HepG2 (cell line): ENCODE results near the gene LDLRAD4. TPM values are rescaled to one million over a fixed set of nuclear protein-coding genes. Genes with fewer than 3 reads are reported as not detected.

Source experiments
- ADNP ChIP-seq: sonication (generic); formaldehyde crosslinking; IDR thresholded peaks from 2 replicates; pipeline ENCODE4 v1.4.0; 2020; ENCODE audit warnings: missing genetic modification reagents
- ASH2L ChIP-seq: fragments of 300-600, 200-600 bp; sonication (generic); IDR thresholded peaks from 2 replicates; pipeline ENCODE4 v1.7.0; 2017; ENCODE audit warnings: low read depth, mild to moderate bottlenecking, moderate library complexity, mixed read lengths, low read length; ENCODE audit not compliant: insufficient read length
- CHD4 ChIP-seq: fragments of 200-600 bp; sonication (generic); IDR thresholded peaks from 2 replicates; pipeline ENCODE4 v1.7.0; 2017; ENCODE audit warnings: mild to moderate bottlenecking, low read length, borderline replicate concordance
- DNMT1 ChIP-seq: sonication (generic); formaldehyde crosslinking; IDR thresholded peaks from 2 replicates; pipeline ENCODE4 v1.5.1; 2020; ENCODE audit warnings: mild to moderate bottlenecking, missing genetic modification reagents
- ERF ChIP-seq: IDR thresholded peaks from 2 replicates; pipeline ENCODE4 v1.6.1; 2018; ENCODE audit warnings: missing biosample characterization, missing genetic modification reagents
- GABPB1 ChIP-seq: IDR thresholded peaks from 2 replicates; pipeline ENCODE4 v1.6.1; 2016; ENCODE audit warnings: mild to moderate bottlenecking, missing genetic modification reagents, moderate library complexity, missing compliant biosample characterization
- HMG20B ChIP-seq: conservative IDR thresholded peaks from 2 replicates; pipeline ENCODE4 v1.6.1; 2016; ENCODE audit warnings: missing genetic modification reagents, missing compliant biosample characterization
- NFE2L1 ChIP-seq: sonication (generic); formaldehyde crosslinking; IDR thresholded peaks from 2 replicates; pipeline ENCODE4 v1.4.0; 2020; ENCODE audit warnings: missing genetic modification reagents, mild to moderate bottlenecking, borderline replicate concordance
- NPAS2 ChIP-seq: sonication (generic); formaldehyde crosslinking; IDR thresholded peaks from 2 replicates; pipeline ENCODE4 v1.8.0; 2022; ENCODE audit warnings: mild to moderate bottlenecking, missing genetic modification reagents, borderline replicate concordance
- SCMH1 ChIP-seq: sonication (generic); formaldehyde crosslinking; IDR thresholded peaks from 2 replicates; pipeline ENCODE4 v1.9.0; 2021; ENCODE audit warnings: missing genetic modification reagents, mild to moderate bottlenecking, borderline replicate concordance
- SIN3B ChIP-seq: fragments of 150-350 bp; IDR thresholded peaks from 2 replicates; pipeline ENCODE4 v1.6.1; 2014; ENCODE audit warnings: low read length
- SP2 ChIP-seq: sonication (generic); formaldehyde crosslinking; IDR thresholded peaks from 2 replicates; pipeline ENCODE4 v1.5.1; 2020; ENCODE audit warnings: mild to moderate bottlenecking, missing genetic modification reagents
- TCF7L2 ChIP-seq: IDR thresholded peaks from 2 replicates; pipeline ENCODE4 v1.6.1; 2011; ENCODE audit warnings: mild to moderate bottlenecking, low read depth, low read length, moderate library complexity
- TEAD2 ChIP-seq: sonication (generic); formaldehyde crosslinking; IDR thresholded peaks from 2 replicates; pipeline ENCODE4 v1.9.0; 2021; ENCODE audit warnings: missing genetic modification reagents
- XRCC5 ChIP-seq: fragments of 200-400 bp; formaldehyde crosslinking; optimal IDR thresholded peaks from 2 replicates; pipeline ENCODE3; 2017; ENCODE audit warnings: mild to moderate bottlenecking, low read length
- ZFP82 ChIP-seq: sonication (generic); formaldehyde crosslinking; IDR thresholded peaks from 2 replicates; pipeline ENCODE4 v1.5.1; 2020; ENCODE audit warnings: mild to moderate bottlenecking, missing genetic modification reagents, borderline replicate concordance
- ZNF205 ChIP-seq: IDR thresholded peaks from 2 replicates; pipeline ENCODE4 v1.6.1; 2018; ENCODE audit warnings: missing biosample characterization, missing genetic modification reagents
- ZNF3 ChIP-seq: IDR thresholded peaks from 2 replicates; pipeline ENCODE4 v1.7.0; 2017; ENCODE audit warnings: inconsistent platforms
- ZNF30 ChIP-seq: sonication (generic); formaldehyde crosslinking; IDR thresholded peaks from 2 replicates; pipeline ENCODE4 v1.5.0; 2020; ENCODE audit warnings: mild to moderate bottlenecking, missing genetic modification reagents
- ZNF543 ChIP-seq: sonication (generic); formaldehyde crosslinking; IDR thresholded peaks from 2 replicates; pipeline ENCODE4 v1.4.0; 2020; ENCODE audit warnings: mild to moderate bottlenecking, missing genetic modification reagents
- ZNF615 ChIP-seq: sonication (generic); formaldehyde crosslinking; IDR thresholded peaks from 2 replicates; pipeline ENCODE4 v1.5.0; 2020; ENCODE audit warnings: mild to moderate bottlenecking, missing genetic modification reagents, borderline replicate concordance
- ZNF772 ChIP-seq: sonication (generic); formaldehyde crosslinking; IDR thresholded peaks from 2 replicates; pipeline ENCODE4 v1.5.0; 2020; ENCODE audit warnings: mild to moderate bottlenecking, missing genetic modification reagents
- ZNF773 ChIP-seq: sonication (generic); formaldehyde crosslinking; IDR thresholded peaks from 2 replicates; pipeline ENCODE4 v1.4.0; 2020; ENCODE audit warnings: missing genetic modification reagents, borderline replicate concordance
- polyA plus RNA-seq, 8 experiments: library from polyadenylated mRNA; depleted of rRNA in 3 of 8; stranded (reverse) in 7 of 8; unstranded in 1 of 8; fragments of >200 nt; fragmentation: Illumina TruSeq in 4 of 8; extraction: Trizol in 4 of 8; gene quantifications; 2 replicates each; pipeline versions ENCODE4 v1.2.1 to v1.2.3, GENCODE V29; 2011 to 2016; ENCODE audit warnings: low read depth in 4 of 8, missing spikeins in 1 of 8, mixed read lengths in 1 of 8; ENCODE audit not compliant: insufficient read depth in 1 of 8
- total RNA-seq, 5 experiments: library from RNA; depleted of rRNA; stranded (reverse); fragments of >200 nt; fragmentation: Illumina TruSeq; extraction: Trizol; gene quantifications; 2 replicates each; pipeline ENCODE4 v1.2.3, GENCODE V29; 2016; ENCODE audit warnings: low read depth in 1 of 5
- TF ChIP-seq, protein P1 (sequence below): sonication (generic); formaldehyde crosslinking; IDR thresholded peaks from 2 replicates; pipeline ENCODE4 v1.5.0; 2020; ENCODE audit warnings: mild to moderate bottlenecking, missing genetic modification reagents
- TF ChIP-seq, protein P2 (sequence below): sonication (generic); formaldehyde crosslinking; IDR thresholded peaks from 2 replicates; pipeline ENCODE4 v1.4.0; 2020; ENCODE audit warnings: missing genetic modification reagents
- TF ChIP-seq, protein P3 (sequence below): IDR thresholded peaks from 2 replicates; pipeline ENCODE4 v1.6.1; 2016; ENCODE audit warnings: low read depth, borderline replicate concordance
- TF ChIP-seq, protein P4 (sequence below): sonication (generic); formaldehyde crosslinking; IDR thresholded peaks from 2 replicates; pipeline ENCODE4 v1.4.0; 2020; ENCODE audit warnings: mild to moderate bottlenecking, low read depth, missing genetic modification reagents
- TF ChIP-seq, protein P5 (sequence below): sonication (generic); formaldehyde crosslinking; IDR thresholded peaks from 2 replicates; pipeline ENCODE4 v1.8.1; 2023; ENCODE audit warnings: mild to moderate bottlenecking, missing genetic modification reagents, borderline replicate concordance

LDLRAD4 gene
- total and polyA plus RNA-seq, 2 of the 13 experiments (the other 11 are each of a cell fraction or from before 2014, with no cell fraction given), result 13.6 to 20.9 TPM

DNA sequence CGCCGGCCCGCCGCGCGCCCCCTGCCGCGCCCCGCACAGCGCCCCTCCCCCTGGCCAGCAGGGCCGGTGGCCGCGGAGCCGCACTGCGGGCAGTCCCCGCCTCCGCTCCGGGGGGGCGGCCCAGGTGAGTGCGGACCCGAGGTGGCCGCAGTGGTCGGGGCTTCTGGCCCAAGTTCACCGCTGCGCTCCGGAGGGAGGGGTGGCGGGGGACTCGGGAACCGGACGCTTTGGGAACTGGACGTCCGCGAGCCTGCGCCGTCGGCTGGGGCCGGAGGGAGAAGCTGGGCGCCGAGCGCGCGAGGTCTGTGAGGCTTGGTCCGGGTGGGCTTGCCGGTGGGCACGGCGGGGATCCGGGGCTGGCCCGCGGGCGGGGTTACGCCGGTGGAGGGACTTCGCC, 591 bp upstream of the LDLRAD4 start (continued):
- TF ChIP-seq ZNF30 (CRISPR knock-in tag) (0 out of 2 replicates have a peak, but pooled peaks have one; percentile 55), ZNF543 (CRISPR knock-in tag) (peak; percentile 77; the same call in 1 of the 2 replicates), DNMT1 (CRISPR knock-in tag) (no peak), SIN3B (no peak), NFE2L1 (no peak), ZNF615 (CRISPR knock-in tag) (no peak), ASH2L (peak; percentile 44), ZFP82 (no peak), GABPB1 (CRISPR knock-in tag) (no peak; the same call in 1 of the 2 replicates), ZNF205 (CRISPR knock-in tag) (no peak), SP2 (CRISPR knock-in tag) (no peak; the same call in 1 of the 2 replicates), NPAS2 (CRISPR knock-in tag) (no peak), XRCC5 (no peak), ADNP (CRISPR knock-in tag) (no peak), CHD4 (no peak), ZNF3 (no peak), ERF (CRISPR knock-in tag) (0 out of 2 replicates have a peak, but pooled peaks have one; percentile 24), TCF7L2 (no peak), SCMH1 (CRISPR knock-in tag) (no peak), TEAD2 (CRISPR knock-in tag) (no peak), ZNF772 (no peak), HMG20B (CRISPR knock-in tag) (no peak), ZNF773 (CRISPR knock-in tag) (no peak)
- TF ChIP-seq, protein P1, sequence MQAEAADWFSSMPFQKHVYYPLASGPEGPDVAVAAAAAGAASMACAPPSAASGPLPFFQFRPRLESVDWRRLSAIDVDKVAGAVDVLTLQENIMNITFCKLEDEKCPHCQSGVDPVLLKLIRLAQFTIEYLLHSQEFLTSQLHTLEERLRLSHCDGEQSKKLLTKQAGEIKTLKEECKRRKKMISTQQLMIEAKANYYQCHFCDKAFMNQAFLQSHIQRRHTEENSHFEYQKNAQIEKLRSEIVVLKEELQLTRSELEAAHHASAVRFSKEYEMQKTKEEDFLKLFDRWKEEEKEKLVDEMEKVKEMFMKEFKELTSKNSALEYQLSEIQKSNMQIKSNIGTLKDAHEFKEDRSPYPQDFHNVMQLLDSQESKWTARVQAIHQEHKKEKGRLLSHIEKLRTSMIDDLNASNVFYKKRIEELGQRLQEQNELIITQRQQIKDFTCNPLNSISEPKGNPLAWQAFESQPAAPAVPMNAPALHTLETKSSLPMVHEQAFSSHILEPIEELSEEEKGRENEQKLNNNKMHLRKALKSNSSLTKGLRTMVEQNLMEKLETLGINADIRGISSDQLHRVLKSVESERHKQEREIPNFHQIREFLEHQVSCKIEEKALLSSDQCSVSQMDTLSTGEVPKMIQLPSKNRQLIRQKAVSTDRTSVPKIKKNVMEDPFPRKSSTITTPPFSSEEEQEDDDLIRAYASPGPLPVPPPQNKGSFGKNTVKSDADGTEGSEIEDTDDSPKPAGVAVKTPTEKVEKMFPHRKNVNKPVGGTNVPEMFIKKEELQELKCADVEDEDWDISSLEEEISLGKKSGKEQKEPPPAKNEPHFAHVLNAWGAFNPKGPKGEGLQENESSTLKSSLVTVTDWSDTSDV (CRISPR knock-in tag), result no peak
- TF ChIP-seq, protein P2, sequence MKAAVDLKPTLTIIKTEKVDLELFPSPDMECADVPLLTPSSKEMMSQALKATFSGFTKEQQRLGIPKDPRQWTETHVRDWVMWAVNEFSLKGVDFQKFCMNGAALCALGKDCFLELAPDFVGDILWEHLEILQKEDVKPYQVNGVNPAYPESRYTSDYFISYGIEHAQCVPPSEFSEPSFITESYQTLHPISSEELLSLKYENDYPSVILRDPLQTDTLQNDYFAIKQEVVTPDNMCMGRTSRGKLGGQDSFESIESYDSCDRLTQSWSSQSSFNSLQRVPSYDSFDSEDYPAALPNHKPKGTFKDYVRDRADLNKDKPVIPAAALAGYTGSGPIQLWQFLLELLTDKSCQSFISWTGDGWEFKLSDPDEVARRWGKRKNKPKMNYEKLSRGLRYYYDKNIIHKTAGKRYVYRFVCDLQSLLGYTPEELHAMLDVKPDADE (CRISPR knock-in tag), result no peak
- TF ChIP-seq, protein P3, sequence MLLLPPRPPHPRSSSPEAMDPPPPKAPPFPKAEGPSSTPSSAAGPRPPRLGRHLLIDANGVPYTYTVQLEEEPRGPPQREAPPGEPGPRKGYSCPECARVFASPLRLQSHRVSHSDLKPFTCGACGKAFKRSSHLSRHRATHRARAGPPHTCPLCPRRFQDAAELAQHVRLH (CRISPR knock-in tag), result no peak
- TF ChIP-seq, protein P4, sequence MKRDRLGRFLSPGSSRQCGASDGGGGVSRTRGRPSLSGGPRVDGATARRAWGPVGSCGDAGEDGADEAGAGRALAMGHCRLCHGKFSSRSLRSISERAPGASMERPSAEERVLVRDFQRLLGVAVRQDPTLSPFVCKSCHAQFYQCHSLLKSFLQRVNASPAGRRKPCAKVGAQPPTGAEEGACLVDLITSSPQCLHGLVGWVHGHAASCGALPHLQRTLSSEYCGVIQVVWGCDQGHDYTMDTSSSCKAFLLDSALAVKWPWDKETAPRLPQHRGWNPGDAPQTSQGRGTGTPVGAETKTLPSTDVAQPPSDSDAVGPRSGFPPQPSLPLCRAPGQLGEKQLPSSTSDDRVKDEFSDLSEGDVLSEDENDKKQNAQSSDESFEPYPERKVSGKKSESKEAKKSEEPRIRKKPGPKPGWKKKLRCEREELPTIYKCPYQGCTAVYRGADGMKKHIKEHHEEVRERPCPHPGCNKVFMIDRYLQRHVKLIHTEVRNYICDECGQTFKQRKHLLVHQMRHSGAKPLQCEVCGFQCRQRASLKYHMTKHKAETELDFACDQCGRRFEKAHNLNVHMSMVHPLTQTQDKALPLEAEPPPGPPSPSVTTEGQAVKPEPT, result no peak
- TF ChIP-seq, protein P5, sequence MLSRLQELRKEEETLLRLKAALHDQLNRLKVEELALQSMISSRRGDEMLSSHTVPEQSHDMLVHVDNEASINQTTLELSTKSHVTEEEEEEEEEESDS (CRISPR knock-in tag), result no peak
